GM12891 (cell line): ENCODE data around the gene DDX56.

Experiments
- DNase-seq: peaks from one replicate; pipeline ENCODE4 v3.0.0; 2011; ENCODE audit warnings: low spot score; ENCODE audit not compliant: insufficient read length
- FAIRE-seq: peaks from 2 replicates; lab custom pipeline; 2011; peaks lifted over from hg19 to GRCh38; lab: Jason Lieb, UNC
- PAX5 ChIP-seq: IDR thresholded peaks from 2 replicates; pipeline ENCODE4 v1.6.1; 2011; ENCODE audit warnings: low read length, moderate library complexity, mild to moderate bottlenecking; ENCODE audit not compliant: insufficient read depth, severe bottlenecking
- POLR2A ChIP-seq: IDR thresholded peaks from 2 replicates; pipeline ENCODE4 v1.6.1; 2011; ENCODE audit warnings: low read depth, low read length, control low read depth
- POLR2AphosphoS5 ChIP-seq: IDR thresholded peaks from 2 replicates; pipeline ENCODE4 v1.6.1; 2011; ENCODE audit warnings: low read depth, low read length, control low read depth
- POU2F2 ChIP-seq: IDR thresholded peaks from 2 replicates; pipeline ENCODE4 v1.6.1; 2011; ENCODE audit warnings: low read depth, mild to moderate bottlenecking, control low read depth, low read length, moderate library complexity
- SPI1 ChIP-seq: IDR thresholded peaks from 2 replicates; pipeline ENCODE4 v1.6.1; 2011; ENCODE audit warnings: low read depth, low read length, control low read depth
- TAF1 ChIP-seq: IDR thresholded peaks from 2 replicates; pipeline ENCODE4 v1.6.1; 2011; ENCODE audit warnings: low read depth, low read length, control low read depth

DDX56 gene

DNA sequence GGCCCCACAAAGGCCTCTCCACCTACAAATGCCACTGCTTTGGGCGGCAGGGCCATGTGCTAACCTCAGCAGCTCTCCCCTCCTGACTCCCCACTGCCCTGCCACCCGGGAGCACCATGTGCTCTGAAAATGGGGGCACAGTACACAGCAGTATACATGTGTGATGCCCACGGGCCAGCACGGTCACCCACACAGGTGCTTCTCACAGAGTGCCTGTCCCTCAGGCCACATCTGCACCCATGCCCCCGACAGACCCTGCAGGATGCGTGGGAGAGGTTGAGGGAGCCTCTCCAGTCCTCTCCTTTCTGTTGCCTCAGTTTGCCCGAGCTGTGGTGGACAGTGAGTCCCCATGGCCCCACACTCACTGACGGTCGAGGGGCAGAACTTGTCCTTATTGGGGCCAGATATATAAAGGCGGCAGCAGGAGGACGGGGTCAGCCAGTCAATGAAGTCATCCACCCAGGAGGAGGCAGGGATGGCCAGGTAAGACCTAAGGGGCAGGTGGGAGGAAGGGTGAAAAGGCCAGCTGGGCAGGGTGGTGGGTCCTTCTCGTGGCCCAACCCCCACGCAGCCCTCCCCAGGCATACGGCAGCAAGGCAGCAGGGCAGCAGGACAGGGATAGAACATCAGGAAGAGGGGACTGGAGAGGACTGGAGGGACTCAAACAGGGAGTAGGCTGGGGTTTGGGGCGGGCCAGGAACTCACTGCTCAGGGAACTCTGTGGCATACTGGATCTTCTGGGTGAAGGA is 52.2 kb downstream of the DDX56 start:
- TF ChIP-seq POLR2A (no peak), POU2F2 (no peak), TAF1 (no peak), SPI1 (no peak), POLR2AphosphoS5 (no peak), PAX5 (no peak)
- DNase-seq (no peak), FAIRE-seq (no peak)

DNA sequence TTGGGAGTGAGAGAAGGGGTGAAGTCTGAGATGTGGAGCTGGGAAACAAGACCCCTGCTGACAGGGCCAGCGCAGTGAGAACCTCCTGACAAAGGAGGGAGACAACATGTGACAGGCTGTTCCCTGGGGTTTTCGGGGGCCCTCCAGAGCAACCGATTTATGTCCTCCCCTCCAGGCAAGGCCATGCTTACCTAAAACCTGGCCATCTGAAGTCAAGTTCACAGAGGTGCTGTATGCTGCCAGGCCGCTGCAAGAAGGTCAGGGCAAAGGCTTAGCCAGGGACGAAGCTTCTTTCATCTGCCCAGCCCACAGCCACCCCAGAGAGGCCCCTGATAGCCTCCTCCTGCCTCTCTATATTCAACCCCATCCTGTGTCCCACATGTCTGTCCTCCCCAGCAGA is 53.1 kb downstream of the DDX56 start:
- DNase-seq (no peak), FAIRE-seq (no peak)
- no peak for TF ChIP-seq POLR2AphosphoS5
- TF ChIP-seq PAX5 = no peak
- TF ChIP-seq POU2F2 = no peak
- no peak for TF ChIP-seq TAF1
- no peak for TF ChIP-seq POLR2A
- TF ChIP-seq SPI1 = no peak

DNA sequence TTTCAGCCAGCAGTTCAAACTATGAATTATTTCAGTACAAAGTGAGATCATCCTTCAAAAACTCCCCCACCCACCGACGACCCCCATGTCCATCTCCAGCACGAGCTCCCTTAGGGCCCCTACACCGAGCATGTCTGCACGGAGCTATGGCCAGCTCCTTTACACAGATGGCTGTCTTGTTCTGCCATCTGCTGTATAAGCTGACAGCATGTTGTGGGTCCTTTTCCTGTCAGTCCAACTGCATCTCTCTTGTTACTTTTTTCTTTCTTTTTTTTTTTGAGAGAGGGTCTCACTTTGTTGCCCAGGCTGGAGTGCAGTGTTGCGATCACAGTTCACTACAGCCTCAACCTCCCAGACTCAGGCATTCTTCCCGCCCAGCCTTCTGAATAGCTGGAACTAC is 54.2 kb downstream of the DDX56 start:
- DNase-seq (no peak), FAIRE-seq (no peak)
- no peak for TF ChIP-seq POLR2A
- no peak for TF ChIP-seq SPI1
- TF ChIP-seq TAF1 = no peak
- no peak for TF ChIP-seq PAX5
- TF ChIP-seq POLR2AphosphoS5 = no peak
- TF ChIP-seq POU2F2 = no peak

DNA sequence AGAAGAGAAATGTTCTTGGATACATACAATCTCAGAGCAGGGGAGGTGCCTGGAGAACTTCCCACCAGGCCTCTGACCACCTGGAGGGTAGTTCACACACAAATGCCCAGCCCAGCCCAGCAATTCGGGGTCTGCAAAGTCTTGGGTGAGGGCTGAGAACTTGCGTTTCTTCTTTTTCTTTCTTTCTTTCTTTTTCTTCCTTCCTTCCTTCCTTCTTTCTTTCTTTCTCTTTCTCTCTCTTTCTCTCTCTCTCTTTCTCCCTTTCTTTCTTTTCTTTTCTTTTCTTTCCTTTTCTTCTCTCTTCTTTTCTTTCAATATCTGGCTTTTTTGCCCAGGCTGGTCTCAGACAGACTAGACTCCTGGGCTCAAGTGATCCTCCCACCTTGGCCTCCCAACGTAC is 54.9 kb downstream of the DDX56 start:
- DNase-seq = no peak
- FAIRE-seq = no peak
- TF ChIP-seq TAF1 (no peak), POLR2AphosphoS5 (no peak), SPI1 (no peak), PAX5 (no peak), POU2F2 (no peak), POLR2A (no peak)

DNA sequence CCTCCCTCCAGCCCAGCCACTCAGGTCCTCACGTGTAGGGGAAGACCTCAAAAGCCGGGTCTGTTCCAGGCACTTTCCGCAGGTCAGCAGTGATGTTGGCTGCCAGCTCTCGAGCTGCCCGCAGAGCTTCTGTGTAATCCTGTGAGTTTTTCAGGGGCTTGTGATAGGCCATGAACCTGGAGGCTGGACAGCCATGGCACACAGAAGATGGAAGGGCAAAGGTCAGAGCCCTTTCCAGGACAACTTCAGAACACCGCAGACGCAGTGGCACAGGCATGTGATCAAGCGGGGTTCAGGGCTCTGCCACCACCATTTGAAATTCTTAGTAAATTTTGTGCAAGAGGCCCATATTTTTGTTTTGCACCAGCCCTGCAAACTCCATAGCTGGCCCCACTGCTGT is 56.5 kb downstream of the DDX56 start:
- no peak for TF ChIP-seq POLR2A
- no peak for TF ChIP-seq PAX5
- no peak for TF ChIP-seq SPI1
- no peak for TF ChIP-seq TAF1
- no peak for TF ChIP-seq POLR2AphosphoS5
- DNase-seq (no peak), FAIRE-seq (no peak)
